Astrocyte (in vitro differentiated cells and primary cell): ENCODE results near the gene SLC17A3. TPM values are rescaled to one million over a fixed set of nuclear protein-coding genes. Genes with fewer than 3 reads are reported as not detected.
A peak's percentile ranks its signal among the peaks of the same experiment; 100 is the strongest.

Experiments
- DNase-seq: peaks from one replicate; pipeline ENCODE4 v3.0.0-alpha.2; 2010; ENCODE audit warnings: low read depth
- FAIRE-seq: peaks from 2 replicates; lab custom pipeline; 2011; peaks lifted over from hg19 to GRCh38; lab: Jason Lieb, UNC
- H2AFZ ChIP-seq: 2 replicates; pipeline ENCODE4 v1.6.0; 2012; ENCODE audit warnings: low read depth, low read length, inconsistent platforms
- H3K27ac ChIP-seq: 2 replicates; pipeline ENCODE4 v1.5.1; 2011; ENCODE audit warnings: low read depth, low read length, inconsistent platforms
- H3K27me3 ChIP-seq: 2 replicates; pipeline ENCODE4 v1.6.0; 2011; ENCODE audit warnings: low read length, inconsistent platforms; ENCODE audit not compliant: insufficient read depth
- H3K36me3 ChIP-seq: 2 replicates; pipeline ENCODE4 v1.5.1; 2011; ENCODE audit warnings: low read length, inconsistent platforms; ENCODE audit not compliant: insufficient read depth
- H3K4me1 ChIP-seq: 2 replicates; pipeline ENCODE4 v1.5.1; 2011; ENCODE audit warnings: low read length, inconsistent platforms; ENCODE audit not compliant: insufficient read depth
- H3K4me2 ChIP-seq: 2 replicates; pipeline ENCODE4 v1.6.0; 2012; ENCODE audit warnings: low read length, inconsistent platforms
- H3K4me3 ChIP-seq: 2 replicates; pipeline ENCODE4 v1.5.1; 2011; ENCODE audit warnings: low read depth, mild to moderate bottlenecking, low read length, inconsistent platforms; ENCODE audit not compliant: insufficient read depth
- H3K79me2 ChIP-seq: 2 replicates; pipeline ENCODE4 v1.6.0; 2012; ENCODE audit warnings: mild to moderate bottlenecking, low read length, inconsistent platforms; ENCODE audit not compliant: insufficient read depth
- H3K9ac ChIP-seq: 2 replicates; pipeline ENCODE4 v1.6.0; 2012; ENCODE audit warnings: mild to moderate bottlenecking, low read length, inconsistent platforms
- H3K9me3 ChIP-seq: 2 replicates; pipeline ENCODE4 v1.5.1; 2012; ENCODE audit warnings: low read depth, mild to moderate bottlenecking, low read length, inconsistent platforms; ENCODE audit not compliant: insufficient read depth
- H4K20me1 ChIP-seq: 2 replicates; pipeline ENCODE4 v1.6.0; 2012; ENCODE audit warnings: low read length, inconsistent platforms; ENCODE audit not compliant: insufficient read depth
- H3K27ac Mint-ChIP-seq: one replicate; pipeline ENCODE4 v1.8.0; 2021; ENCODE audit warnings: mild to moderate bottlenecking, mixed read lengths; ENCODE audit not compliant: unreplicated experiment
- H3K27me3 Mint-ChIP-seq: one replicate; pipeline ENCODE4 v1.8.0; 2021; ENCODE audit warnings: low read depth, mixed read lengths; ENCODE audit not compliant: unreplicated experiment
- H3K36me3 Mint-ChIP-seq: one replicate; pipeline ENCODE4 v1.8.0; 2021; ENCODE audit warnings: low read depth, mixed read lengths; ENCODE audit not compliant: unreplicated experiment
- H3K4me1 Mint-ChIP-seq: one replicate; pipeline ENCODE4 v1.8.0; 2021; ENCODE audit warnings: low read depth, mixed read lengths; ENCODE audit not compliant: unreplicated experiment
- H3K4me3 Mint-ChIP-seq: one replicate; pipeline ENCODE4 v1.8.0; 2021; ENCODE audit warnings: mild to moderate bottlenecking, moderate library complexity, mixed read lengths; ENCODE audit not compliant: unreplicated experiment
- H3K9me3 Mint-ChIP-seq: one replicate; pipeline ENCODE4 v1.8.0; 2021; ENCODE audit warnings: mild to moderate bottlenecking, mixed read lengths; ENCODE audit not compliant: unreplicated experiment
- EZH2 ChIP-seq: IDR thresholded peaks from 2 replicates; pipeline ENCODE4 v1.6.1; 2012; ENCODE audit warnings: mild to moderate bottlenecking, low read length, inconsistent platforms; ENCODE audit not compliant: insufficient read depth
- total RNA-seq: library from RNA; stranded (reverse); gene quantifications from 2 replicates; pipeline ENCODE4 v1.2.1, GENCODE V29; 2021
- TF ChIP-seq, protein P1 (sequence below): IDR thresholded peaks from 2 replicates; pipeline ENCODE4 v1.5.1; 2011; ENCODE audit warnings: low read depth, mild to moderate bottlenecking, inconsistent platforms, low read length, moderate library complexity; ENCODE audit not compliant: insufficient read depth

Gene SLC17A3
- total RNA-seq, 1 donor from 2014 or later = not detected

DNA sequence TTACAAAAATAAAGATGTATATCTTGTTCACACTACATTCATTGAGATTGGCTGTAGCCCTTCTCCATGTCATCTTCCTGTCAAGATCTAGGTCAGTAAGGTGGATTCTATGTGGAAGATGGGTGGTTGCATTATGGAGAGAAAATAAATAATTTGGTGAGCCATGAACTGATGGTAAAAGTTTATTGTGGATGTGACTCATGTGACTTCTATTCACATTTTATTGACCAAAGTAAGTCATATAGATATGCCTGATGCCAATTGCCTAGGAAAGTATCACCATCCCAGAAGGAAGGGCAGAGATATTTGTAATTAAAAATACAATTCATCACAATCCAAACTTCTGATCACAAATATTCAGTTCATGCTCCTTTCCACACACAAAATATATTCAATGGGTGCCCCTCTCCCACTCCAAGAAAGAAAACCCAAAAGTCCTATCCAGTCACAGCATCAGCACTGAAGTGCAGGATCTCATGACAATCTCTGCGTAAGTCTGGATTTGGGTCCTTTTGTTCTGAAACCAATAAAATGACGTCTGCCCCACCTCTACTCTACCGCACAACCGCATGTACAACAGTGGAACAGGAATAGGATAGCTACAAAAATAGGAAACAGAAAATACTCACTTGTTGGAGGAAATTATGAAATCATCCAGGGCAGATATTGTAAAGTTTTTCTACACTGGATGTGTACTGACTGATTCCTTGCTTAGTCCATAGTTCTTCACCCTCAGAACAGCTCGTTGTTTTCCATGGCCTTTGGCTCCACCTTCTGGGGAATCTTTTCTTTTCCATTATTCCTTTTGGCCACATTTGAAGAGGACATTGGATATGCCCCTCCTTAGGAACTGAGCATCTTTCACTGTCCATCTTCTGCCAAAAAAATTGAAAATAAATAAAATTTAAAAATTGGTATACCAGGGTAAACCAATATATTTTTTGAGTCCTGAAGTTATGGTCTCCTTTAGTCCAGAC is 16.1 kb upstream of the SLC17A3 start:
- H3K4me1 ChIP-seq = no peaks in the 10 kb centered on the region
- Mint-ChIP-seq H3K4me3 (no peak overlapping the region), H3K27me3 (no peaks in the 10 kb centered on the region), H3K9me3 (no peaks in the 10 kb centered on the region), H3K36me3 (no peaks in the 10 kb centered on the region), H3K27ac (no peak overlapping the region), H3K4me1 (no peaks in the 10 kb centered on the region)
- no peak overlapping the region for H3K9ac ChIP-seq
- no peak overlapping the region for H3K4me3 ChIP-seq
- H3K36me3 ChIP-seq = no peaks in the 10 kb centered on the region
- DNase-seq (peak; percentile 1), FAIRE-seq (no peak)
- no peaks in the 10 kb centered on the region for H3K27me3 ChIP-seq
- H3K9me3 ChIP-seq = no peaks in the 10 kb centered on the region
- no peak overlapping the region for H3K27ac ChIP-seq
- no peaks in the 10 kb centered on the region for H4K20me1 ChIP-seq
- no peak for TF ChIP-seq EZH2
- TF ChIP-seq, protein P1, sequence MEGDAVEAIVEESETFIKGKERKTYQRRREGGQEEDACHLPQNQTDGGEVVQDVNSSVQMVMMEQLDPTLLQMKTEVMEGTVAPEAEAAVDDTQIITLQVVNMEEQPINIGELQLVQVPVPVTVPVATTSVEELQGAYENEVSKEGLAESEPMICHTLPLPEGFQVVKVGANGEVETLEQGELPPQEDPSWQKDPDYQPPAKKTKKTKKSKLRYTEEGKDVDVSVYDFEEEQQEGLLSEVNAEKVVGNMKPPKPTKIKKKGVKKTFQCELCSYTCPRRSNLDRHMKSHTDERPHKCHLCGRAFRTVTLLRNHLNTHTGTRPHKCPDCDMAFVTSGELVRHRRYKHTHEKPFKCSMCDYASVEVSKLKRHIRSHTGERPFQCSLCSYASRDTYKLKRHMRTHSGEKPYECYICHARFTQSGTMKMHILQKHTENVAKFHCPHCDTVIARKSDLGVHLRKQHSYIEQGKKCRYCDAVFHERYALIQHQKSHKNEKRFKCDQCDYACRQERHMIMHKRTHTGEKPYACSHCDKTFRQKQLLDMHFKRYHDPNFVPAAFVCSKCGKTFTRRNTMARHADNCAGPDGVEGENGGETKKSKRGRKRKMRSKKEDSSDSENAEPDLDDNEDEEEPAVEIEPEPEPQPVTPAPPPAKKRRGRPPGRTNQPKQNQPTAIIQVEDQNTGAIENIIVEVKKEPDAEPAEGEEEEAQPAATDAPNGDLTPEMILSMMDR = peak; percentile 23
- H3K4me2 ChIP-seq = no peak overlapping the region
- H2AFZ ChIP-seq = no peak overlapping the region
- no peaks in the 10 kb centered on the region for H3K79me2 ChIP-seq

DNA sequence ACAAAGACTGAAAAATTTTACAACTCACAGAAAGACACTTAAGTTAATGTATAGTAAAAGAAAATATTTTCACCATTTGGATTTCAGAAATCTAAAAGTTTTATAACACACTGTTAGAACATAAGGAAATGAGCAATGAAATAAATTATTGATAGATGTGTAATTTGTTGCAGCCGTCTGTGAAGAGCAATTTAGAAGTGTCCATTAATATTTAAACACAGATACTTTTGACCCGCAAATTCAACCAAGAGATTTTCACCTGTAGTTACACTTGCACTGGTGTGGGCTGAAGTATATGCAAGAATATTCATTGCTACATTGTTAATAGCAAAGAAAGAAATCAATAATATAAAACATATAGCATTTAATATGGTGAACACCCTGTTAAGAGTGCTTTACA is 14.6 kb upstream of the SLC17A3 start:
- Mint-ChIP-seq H3K4me3 (no peak overlapping the region), H3K27ac (no peak overlapping the region), H3K4me1 (peaks cover 2% of the 10 kb centered on the region), H3K9me3 (no peaks in the 10 kb centered on the region), H3K27me3 (no peaks in the 10 kb centered on the region), H3K36me3 (no peaks in the 10 kb centered on the region)
- H4K20me1 ChIP-seq = no peaks in the 10 kb centered on the region
- H3K9ac ChIP-seq = no peak overlapping the region
- no peaks in the 10 kb centered on the region for H3K4me1 ChIP-seq
- no peak overlapping the region for H2AFZ ChIP-seq
- DNase-seq (no peak), FAIRE-seq (no peak)
- no peak overlapping the region for H3K4me2 ChIP-seq
- H3K4me3 ChIP-seq = no peak overlapping the region
- no peaks in the 10 kb centered on the region for H3K36me3 ChIP-seq
- TF ChIP-seq, protein P1 = no peak
- no peak for TF ChIP-seq EZH2
- H3K9me3 ChIP-seq = no peaks in the 10 kb centered on the region
- H3K79me2 ChIP-seq = no peaks in the 10 kb centered on the region
- H3K27ac ChIP-seq = no peak overlapping the region
- no peaks in the 10 kb centered on the region for H3K27me3 ChIP-seq

DNA sequence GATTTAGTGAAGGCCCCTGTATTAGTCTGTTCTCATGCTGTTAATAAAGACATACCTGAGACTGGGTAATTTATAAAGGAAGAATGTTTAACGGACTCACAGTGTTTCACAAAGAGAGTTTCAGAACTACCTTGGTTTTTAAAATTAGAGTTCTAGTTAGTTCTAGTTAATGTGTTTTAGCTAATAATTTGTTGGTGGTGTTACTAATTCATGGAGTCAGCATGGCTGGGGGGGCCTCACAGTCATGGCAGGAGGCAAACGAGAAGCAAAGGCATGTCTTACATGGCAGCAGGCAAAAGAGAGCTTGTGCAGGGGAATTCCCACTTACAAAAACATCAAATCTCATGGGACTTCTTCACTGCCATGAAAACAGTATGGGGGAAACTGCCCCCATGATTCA is 12.0 kb upstream of the SLC17A3 start:
- no peak for FAIRE-seq
- H3K9me3 Mint-ChIP-seq = no peaks in the 10 kb centered on the region
- no peak overlapping the region for H3K27ac Mint-ChIP-seq
- Histone ChIP-seq H2AFZ (no peak overlapping the region), H3K36me3 (no peaks in the 10 kb centered on the region), H3K4me3 (no peak overlapping the region), H4K20me1 (no peaks in the 10 kb centered on the region), H3K4me1 (no peaks in the 10 kb centered on the region), H3K9ac (no peak overlapping the region), H3K27me3 (no peaks in the 10 kb centered on the region), H3K4me2 (no peak overlapping the region), H3K79me2 (no peaks in the 10 kb centered on the region), H3K9me3 (peaks cover 4% of the 10 kb centered on the region), H3K27ac (no peak overlapping the region)
- peaks cover 8% of the 10 kb centered on the region for H3K27me3 Mint-ChIP-seq
- H3K4me1 Mint-ChIP-seq = peaks cover 6% of the 10 kb centered on the region
- no peak for TF ChIP-seq EZH2
- TF ChIP-seq, protein P1 = no peak
- no peaks in the 10 kb centered on the region for H3K36me3 Mint-ChIP-seq
- no peak for DNase-seq
- H3K4me3 Mint-ChIP-seq = no peak overlapping the region
